ENCODE results near the gene XRCC4. TPM values are rescaled to one million over a fixed set of nuclear protein-coding genes. Genes with fewer than 3 reads are reported as not detected.

XRCC4 gene
- total and polyA plus RNA-seq, 9 donors: 1.5 to 4.7 (median 3.2) TPM

DNA sequence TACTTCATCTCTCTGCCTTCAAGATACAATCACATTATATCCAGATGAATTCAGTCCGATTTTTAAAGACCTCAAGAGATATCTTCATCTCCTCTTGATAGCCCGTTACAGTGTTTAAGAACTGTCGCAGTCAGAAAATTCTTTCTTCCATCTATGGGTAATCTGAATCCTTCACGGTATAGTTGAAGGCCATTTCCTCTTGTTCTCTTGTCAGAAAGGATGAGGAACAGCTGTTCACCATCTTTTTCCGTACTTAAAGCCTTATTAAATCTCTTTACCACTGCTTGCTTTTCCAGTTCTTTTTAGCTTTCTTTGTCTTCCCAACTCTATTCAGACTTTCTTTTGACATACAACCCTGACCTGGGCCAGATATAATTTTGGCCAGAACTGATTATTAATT lies 121.8 kb downstream of the XRCC4 start:
- TF ChIP-seq, protein P1, sequence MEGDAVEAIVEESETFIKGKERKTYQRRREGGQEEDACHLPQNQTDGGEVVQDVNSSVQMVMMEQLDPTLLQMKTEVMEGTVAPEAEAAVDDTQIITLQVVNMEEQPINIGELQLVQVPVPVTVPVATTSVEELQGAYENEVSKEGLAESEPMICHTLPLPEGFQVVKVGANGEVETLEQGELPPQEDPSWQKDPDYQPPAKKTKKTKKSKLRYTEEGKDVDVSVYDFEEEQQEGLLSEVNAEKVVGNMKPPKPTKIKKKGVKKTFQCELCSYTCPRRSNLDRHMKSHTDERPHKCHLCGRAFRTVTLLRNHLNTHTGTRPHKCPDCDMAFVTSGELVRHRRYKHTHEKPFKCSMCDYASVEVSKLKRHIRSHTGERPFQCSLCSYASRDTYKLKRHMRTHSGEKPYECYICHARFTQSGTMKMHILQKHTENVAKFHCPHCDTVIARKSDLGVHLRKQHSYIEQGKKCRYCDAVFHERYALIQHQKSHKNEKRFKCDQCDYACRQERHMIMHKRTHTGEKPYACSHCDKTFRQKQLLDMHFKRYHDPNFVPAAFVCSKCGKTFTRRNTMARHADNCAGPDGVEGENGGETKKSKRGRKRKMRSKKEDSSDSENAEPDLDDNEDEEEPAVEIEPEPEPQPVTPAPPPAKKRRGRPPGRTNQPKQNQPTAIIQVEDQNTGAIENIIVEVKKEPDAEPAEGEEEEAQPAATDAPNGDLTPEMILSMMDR (IDR thresholded peaks at IDR 0.05): no peak
- TF ChIP-seq EP300 (IDR thresholded peaks at IDR 0.05) (no peak), POLR2A (IDR thresholded peaks at IDR 0.05) (no peak)
- H3K36me3 ChIP-seq: no peaks in the 10 kb centered on the region

DNA sequence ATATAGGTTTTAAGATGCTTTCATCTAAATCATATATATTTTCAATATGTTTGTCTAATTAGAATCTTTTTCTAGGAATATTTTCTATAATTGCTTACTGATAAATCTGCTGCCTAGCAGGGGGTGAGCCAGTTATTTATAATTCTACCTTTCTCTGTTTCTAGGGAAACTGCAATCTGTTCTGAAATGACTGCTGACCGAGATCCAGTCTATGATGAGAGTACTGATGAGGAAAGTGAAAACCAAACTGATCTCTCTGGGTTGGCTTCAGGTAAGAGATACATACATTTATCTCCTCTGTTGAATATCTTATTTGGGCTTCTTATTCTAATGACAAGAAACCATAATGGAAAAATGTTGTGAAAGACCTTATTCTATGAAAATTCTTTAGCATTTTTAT lies 127.3 kb downstream of the XRCC4 start:
- TF ChIP-seq POLR2A (IDR thresholded peaks at IDR 0.05) (no peak), EP300 (IDR thresholded peaks at IDR 0.05) (no peak)
- TF ChIP-seq, protein P1 (IDR thresholded peaks at IDR 0.05): no peak
- no peaks in the 10 kb centered on the region for H3K36me3 ChIP-seq
- no peaks in the 10 kb centered on the region for H3K9me3 ChIP-seq
- 90 to 96% (median 94%) methylated on average over 1 of the region's 1 CpG for WGBS, 3 donors
- no peaks in the 10 kb centered on the region for H3K4me1 ChIP-seq (ENCODE audit: insufficient read depth)
- no peak overlapping the region for H3K4me3 ChIP-seq
- no peak for DNase-seq
- no peaks in the 10 kb centered on the region for H3K27me3 ChIP-seq
- intact Hi-C loops (cut with DNase I): no loop called here
- H3K27ac ChIP-seq: no peak overlapping the region

More for the DNA sequence above, 121.8 kb downstream of the XRCC4 start:
- no peaks in the 10 kb centered on the region for H3K9me3 ChIP-seq
- no peaks in the 10 kb centered on the region for H3K4me1 ChIP-seq (ENCODE audit: insufficient read depth)
- WGBS, 3 donors: 17 to 27% (median 19%) methylated on average over 5 of the region's 5 CpGs
- intact Hi-C loops (cut with DNase I): no loop called here
- DNase-seq: no peak
- H3K27ac ChIP-seq: no peak overlapping the region
- H3K4me3 ChIP-seq: no peak overlapping the region
- H3K27me3 ChIP-seq: no peaks in the 10 kb centered on the region

DNA sequence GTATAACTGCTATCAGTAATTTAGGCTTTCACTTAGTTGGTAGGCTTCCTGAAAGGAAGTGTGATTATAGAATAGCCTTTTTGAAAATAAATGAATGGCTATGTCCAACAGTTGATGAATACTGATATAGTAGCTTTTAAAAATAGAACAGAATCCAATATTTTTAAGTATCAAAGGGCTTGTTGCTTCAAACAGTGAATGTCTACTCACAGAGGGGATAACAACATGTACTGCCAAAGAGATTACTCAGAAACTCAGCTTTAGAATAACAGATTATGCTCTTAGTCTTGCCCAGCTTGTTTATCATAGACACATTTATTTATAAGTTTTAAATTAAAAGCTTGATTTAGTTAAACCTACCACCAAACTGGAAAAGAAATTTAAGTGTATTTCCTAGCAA lies 132.6 kb downstream of the XRCC4 start:
- intact Hi-C loops (cut with DNase I): no loop called here
- DNase-seq: no peak
- Histone ChIP-seq H3K4me3 (no peak overlapping the region), H3K27me3 (no peaks in the 10 kb centered on the region), H3K9me3 (no peaks in the 10 kb centered on the region), H3K36me3 (no peaks in the 10 kb centered on the region), H3K4me1 (ENCODE audit: insufficient read depth) (no peaks in the 10 kb centered on the region), H3K27ac (no peak overlapping the region)
- TF ChIP-seq, protein P1 (IDR thresholded peaks at IDR 0.05): no peak
- TF ChIP-seq POLR2A (IDR thresholded peaks at IDR 0.05) (no peak), EP300 (IDR thresholded peaks at IDR 0.05) (no peak)

DNA sequence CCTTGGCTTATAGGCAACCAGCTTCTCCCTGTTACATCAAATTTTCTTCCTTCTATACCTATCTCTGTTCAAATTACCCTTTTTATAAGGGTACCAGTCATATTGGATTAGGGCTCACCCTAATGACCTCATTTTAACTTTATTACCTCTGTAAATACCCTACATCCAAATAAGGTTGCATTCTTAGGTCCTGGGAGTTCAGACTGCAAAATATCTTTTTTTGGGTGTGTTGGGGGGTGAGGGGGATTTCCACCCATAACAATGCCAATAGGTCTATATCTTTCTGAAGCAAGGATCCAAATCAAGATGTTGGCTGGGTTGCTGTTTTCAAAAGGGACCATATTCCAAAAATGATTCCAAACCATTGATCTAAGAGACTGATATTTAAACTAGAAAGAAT lies 141.7 kb downstream of the XRCC4 start:
- H3K9me3 ChIP-seq: no peaks in the 10 kb centered on the region
- H3K27me3 ChIP-seq: no peaks in the 10 kb centered on the region
- no peak overlapping the region for H3K4me3 ChIP-seq
- TF ChIP-seq EP300 (IDR thresholded peaks at IDR 0.05): no peak
- no peaks in the 10 kb centered on the region for H3K36me3 ChIP-seq
- no peaks in the 10 kb centered on the region for H3K4me1 ChIP-seq (ENCODE audit: insufficient read depth)
- H3K27ac ChIP-seq: no peak overlapping the region
- intact Hi-C loops (cut with DNase I): no loop called here
- no peak for DNase-seq

DNA sequence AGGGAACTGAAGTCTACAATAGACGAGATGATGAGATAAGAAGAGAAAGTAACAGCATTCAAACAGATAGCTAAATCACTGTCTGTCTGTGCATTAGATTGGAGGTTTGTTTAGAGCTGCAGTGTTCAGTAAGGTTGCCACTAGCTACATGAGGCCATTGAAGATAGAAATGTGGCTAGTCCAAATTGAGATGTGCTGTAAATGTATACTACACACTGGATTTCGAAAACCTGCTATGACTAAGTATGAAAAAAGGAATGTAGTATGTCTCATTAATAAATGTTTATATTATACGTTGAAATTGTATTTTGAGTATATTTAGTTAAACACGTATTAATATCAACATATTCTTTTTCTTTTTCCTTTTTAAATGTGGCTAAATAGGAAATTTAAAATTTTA lies 142.1 kb downstream of the XRCC4 start:
- 69 to 72% (median 70%) methylated on average over 4 of the region's 4 CpGs for WGBS, 3 donors
- Histone ChIP-seq H3K27ac (no peak overlapping the region), H3K27me3 (no peaks in the 10 kb centered on the region), H3K36me3 (no peaks in the 10 kb centered on the region), H3K4me3 (no peak overlapping the region), H3K9me3 (no peaks in the 10 kb centered on the region), H3K4me1 (ENCODE audit: insufficient read depth) (no peaks in the 10 kb centered on the region)
- intact Hi-C loops (cut with DNase I): no loop called here
- DNase-seq: no peak
- TF ChIP-seq, protein P1 (IDR thresholded peaks at IDR 0.05): no peak
- TF ChIP-seq POLR2A (IDR thresholded peaks at IDR 0.05) (no peak), EP300 (IDR thresholded peaks at IDR 0.05) (no peak)
